ENCODE data around the gene STRIP1.
A peak's percentile ranks its signal among the peaks of the same experiment; 100 is the strongest.

GRCh38 chr1:110083061-110083865, 48.8 kb downstream of the STRIP1 start:
- no peak for TF ChIP-seq CTCF (IDR thresholded peaks at IDR 0.05)
- peak in 1 of 2 donors; percentile 32 for TF ChIP-seq POLR2AphosphoS5 (IDR thresholded peaks at IDR 0.05)
- no peak for TF ChIP-seq POLR2A (IDR thresholded peaks at IDR 0.05; ENCODE audit: low read depth)
